Measurements from ENCODE around the gene PLCH1.

DNA sequence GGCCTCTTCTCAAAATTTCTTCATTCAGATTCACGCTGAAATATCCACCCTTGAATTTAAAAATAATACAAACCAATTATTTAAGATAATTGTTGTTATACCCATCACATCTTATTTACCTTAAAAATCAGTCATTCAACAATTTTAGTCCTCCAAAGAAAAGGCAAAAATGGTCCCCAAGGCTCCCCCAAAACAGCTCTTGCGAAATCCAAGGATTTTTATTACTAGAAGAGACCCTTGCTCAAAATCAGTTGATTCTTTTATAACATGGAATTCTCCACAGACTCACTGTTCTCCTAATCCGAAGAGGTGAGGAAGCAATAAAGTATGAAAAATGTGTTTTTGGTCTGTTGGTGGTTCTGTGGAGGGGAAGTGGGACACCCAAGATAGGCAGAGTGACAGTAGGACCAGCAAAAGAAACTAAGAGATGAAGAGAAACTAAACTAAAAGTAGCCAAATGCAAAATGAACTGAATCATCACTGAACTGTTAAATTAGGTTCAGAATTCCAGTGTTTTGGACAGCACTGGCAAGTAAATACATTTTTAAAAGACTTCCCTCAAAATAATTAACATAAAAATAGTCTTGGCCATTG is 19.1 kb upstream of the PLCH1 start:
- TF ChIP-seq, protein P1, sequence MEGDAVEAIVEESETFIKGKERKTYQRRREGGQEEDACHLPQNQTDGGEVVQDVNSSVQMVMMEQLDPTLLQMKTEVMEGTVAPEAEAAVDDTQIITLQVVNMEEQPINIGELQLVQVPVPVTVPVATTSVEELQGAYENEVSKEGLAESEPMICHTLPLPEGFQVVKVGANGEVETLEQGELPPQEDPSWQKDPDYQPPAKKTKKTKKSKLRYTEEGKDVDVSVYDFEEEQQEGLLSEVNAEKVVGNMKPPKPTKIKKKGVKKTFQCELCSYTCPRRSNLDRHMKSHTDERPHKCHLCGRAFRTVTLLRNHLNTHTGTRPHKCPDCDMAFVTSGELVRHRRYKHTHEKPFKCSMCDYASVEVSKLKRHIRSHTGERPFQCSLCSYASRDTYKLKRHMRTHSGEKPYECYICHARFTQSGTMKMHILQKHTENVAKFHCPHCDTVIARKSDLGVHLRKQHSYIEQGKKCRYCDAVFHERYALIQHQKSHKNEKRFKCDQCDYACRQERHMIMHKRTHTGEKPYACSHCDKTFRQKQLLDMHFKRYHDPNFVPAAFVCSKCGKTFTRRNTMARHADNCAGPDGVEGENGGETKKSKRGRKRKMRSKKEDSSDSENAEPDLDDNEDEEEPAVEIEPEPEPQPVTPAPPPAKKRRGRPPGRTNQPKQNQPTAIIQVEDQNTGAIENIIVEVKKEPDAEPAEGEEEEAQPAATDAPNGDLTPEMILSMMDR (conservative IDR thresholded peaks at IDR 0.05) = no peak
- TF ChIP-seq ZFX (IDR thresholded peaks at IDR 0.05) = no peak

Data from C4-2B (cell line).